ENCODE data around the gene VWF.
"Not testable (repeated sequence)": the region's sequence is repeated elsewhere in the genome, so short reads cannot be mapped to it uniquely, and the experiment has no call there.

VWF gene

DNA sequence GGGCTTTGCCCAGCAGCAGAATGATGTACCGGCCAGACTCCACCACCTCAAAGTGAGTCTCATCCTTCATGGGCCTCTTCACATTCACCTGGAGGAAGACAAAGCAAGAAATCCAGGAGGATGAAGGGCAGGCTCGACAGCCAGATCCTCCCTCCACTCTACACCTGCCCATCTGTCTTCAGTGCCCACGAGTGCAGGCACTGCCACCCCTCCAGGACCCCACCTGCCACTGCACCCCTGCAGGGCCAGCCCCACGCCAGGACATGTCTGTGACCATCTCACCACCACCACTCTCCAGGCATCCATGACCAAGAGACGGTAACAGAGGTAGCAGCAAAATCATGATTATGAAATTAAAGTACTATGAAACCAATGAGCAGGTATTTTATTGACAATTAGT lies 95.1 kb downstream of the VWF start:
- DNase-seq, result no peak

DNA sequence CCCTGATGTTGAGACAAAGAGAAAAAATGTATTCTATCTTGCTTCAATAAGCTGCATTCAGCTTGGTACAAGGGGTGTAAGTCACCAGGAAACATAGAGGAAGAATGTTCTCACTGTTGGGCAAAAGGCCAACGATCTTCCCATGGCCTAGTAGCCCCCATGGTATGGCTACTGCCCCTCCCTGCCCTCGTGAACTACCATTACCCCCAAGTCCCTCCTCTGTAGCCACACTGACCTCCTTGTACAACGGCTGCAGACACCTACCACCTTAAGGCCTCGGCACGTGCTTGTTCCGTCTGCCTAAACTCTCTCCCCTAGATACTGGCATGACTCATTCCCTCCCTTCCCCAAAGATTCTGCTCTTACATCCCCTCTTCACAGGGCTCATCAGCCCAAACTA lies 97.5 kb downstream of the VWF start:
- DNase-seq, result no peak

GRCh38 chr12:6025703-6026298 lies 98.7 kb downstream of the VWF start:
- DNase-seq, result not testable (repeated sequence)

GRCh38 chr12:6024066-6024465 lies 100.4 kb downstream of the VWF start:
- DNase-seq, result not testable (repeated sequence)

DNA sequence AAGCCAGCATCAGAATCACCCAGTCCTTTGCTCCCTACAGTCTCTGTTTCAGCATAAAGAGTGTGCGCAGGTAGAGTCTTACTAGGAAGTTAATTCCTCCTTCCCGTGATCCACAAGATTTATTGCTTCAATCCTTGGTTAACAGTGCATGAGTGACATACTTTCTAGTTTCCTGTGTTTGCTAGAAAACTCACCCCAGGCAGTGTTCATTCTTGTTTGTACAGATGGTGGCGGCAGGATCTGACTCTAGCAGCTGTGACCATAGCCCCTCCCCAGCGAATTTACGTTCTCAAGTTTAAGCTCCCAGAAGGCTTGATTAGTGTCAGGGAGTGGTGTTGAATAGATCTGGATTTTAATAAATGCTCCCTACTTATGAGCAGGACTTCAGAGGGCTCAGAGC lies 103.5 kb downstream of the VWF start:
- no peak for DNase-seq

DNA sequence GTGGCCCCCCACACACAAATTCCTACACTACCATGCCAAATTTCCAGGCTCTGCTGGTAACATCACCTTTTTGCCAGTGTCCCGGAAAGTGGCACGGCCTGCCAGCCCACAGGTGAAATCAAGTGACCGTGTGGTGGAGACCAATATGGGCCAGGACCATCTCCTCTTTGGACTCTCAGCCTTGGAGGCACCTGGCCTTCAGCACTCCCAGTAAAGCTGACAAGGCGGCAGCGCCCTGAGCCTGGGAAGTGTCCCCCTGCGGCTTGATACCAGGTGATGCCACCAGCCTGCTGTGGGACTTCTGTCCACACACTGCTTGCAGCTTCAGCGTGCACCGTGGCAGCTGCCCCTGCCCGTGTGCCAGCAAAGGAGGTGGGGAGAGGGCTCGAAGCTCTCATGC lies 104.0 kb downstream of the VWF start:
- DNase-seq, result not testable (repeated sequence)

GRCh38 chr12:6019256-6019655 lies 105.2 kb downstream of the VWF start:
- DNase-seq, result not testable (repeated sequence)

GRCh38 chr12:6018265-6018664 lies 106.2 kb downstream of the VWF start:
- no peak for DNase-seq

- no peak for DNase-seq
These were observed 107.7 kb downstream of the VWF start for GRCh38 chr12:6016756-6017155.

DNA sequence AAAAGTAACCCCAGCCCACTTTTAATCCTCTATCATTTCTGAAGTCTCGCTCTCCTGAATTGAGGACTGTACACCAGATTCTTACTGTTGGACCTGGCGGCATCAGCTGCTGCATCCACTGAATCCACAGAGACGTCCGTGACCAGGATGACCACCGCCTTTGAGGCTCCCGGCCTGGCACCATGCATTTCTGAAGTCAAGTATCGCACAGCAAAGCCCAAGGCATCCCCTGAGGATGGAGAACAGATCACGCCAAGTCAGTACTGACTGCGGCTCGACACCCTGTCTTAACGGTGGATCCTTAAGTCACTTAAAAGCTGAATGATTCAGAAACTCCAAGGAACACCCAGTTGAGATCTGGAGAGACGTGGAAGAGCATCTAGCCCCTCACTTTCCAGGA lies 108.5 kb downstream of the VWF start:
- DNase-seq, result not testable (repeated sequence)

GRCh38 chr12:6015271-6015670 lies 109.2 kb downstream of the VWF start:
- DNase-seq, result not testable (repeated sequence)

DNA sequence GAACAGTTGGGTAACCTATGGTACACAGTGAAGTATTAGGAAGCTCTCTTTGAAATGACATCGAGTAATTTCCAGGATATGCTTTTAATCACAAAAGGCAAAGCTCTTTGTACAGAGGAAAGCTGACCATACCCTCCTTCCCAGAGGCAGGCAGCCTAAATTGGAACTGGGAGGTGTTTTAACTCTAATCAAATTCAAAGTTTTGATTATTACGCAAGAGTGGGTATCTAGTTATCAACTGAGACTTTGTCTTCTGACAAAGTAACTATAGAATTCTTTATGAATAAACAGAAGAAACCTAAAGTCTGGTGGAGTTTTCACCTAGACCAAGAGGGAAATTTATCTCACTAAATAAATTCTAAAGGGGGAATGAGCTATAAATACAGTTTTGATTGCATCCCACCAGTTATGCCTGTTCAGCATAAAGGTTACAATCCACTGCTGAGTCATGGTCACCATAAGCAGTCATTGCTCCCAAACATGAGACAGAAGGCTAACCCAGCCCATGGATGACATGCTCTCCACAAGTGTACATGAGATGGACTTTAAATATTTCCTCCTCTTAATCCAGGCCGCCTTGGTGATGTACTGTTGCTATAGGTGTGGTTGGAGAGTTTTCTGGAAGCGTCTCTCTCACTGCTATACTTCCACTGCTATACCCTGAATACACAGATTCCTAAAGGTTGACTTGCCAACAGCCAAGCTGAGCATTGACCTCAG lies 113.7 kb downstream of the VWF start:
- DNase-seq, result not testable (repeated sequence)

DNA sequence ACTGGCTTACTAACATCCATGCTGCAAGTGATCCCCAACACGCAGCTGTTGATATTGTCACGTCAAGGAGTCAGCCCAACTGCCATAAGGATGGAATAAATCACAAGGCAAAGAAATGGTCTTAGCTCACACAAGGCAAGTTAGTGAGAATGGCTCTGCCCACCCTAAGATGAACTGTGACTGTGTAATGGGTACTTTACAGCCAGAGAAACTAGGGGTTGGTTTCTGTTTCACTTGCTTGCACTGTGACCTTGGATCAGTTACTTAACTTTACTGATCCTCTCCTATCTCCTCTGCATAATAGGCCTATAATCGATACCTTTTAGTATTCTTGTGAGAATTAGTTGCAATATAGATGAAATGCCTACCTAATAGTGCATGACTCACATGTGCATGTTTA lies 127.2 kb downstream of the VWF start:
- DNase-seq, result no peak

DNA sequence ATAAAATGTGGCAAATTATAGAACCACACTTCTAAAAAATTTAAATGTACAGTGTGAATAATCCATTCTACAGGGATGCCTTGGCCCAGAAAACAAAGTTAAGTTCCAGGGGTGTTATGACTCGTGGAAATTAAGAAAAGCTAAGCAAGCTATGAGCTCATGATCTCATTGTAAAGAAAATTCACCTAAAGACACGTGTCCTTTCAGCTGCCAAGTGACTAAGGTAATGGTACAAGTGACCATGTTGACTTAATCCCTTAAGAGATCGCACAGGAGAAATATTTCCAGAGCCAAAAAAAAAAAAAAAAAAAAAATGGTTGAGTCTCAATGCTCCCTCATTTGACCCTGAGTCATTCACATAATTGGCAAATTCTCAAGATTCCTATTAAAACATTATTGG lies 128.0 kb downstream of the VWF start:
- no peak for DNase-seq

GRCh38 chr12:5989621-5990020 lies 134.8 kb downstream of the VWF start:
- DNase-seq, result no peak

DNA sequence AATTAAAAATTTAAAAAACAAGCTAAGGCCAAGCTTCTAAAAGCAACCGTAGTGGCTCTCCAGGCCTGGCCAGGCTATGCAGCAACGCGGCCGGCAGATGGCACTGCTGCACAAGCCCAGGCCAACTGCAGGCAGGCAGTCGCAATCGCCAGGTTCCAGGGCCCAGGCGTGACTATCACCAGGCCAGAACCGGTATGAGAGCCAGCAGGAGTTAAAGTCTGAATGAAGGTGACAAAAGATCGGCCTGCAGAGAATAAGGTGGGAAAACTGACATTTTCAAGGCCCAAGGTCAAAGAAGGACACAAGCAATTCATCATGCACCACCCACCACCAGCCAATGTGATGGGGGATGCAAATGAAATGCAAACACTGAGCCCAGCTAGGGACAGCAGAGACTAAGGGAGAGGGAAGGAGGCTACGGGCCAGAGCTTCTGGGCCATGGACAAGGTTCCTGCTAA lies 135.8 kb downstream of the VWF start:
- peak; percentile 43 to 50 for DNase-seq

- DNase-seq, result no peak
These were observed 136.4 kb downstream of the VWF start for GRCh38 chr12:5988088-5988487.

GRCh38 chr12:5987573-5987972 lies 136.9 kb downstream of the VWF start:
- no peak for DNase-seq

GRCh38 chr12:5985471-5985870 lies 139.0 kb downstream of the VWF start:
- DNase-seq, result no peak

- no peak for DNase-seq
These were observed 139.6 kb downstream of the VWF start for GRCh38 chr12:5984873-5985272.

DNA sequence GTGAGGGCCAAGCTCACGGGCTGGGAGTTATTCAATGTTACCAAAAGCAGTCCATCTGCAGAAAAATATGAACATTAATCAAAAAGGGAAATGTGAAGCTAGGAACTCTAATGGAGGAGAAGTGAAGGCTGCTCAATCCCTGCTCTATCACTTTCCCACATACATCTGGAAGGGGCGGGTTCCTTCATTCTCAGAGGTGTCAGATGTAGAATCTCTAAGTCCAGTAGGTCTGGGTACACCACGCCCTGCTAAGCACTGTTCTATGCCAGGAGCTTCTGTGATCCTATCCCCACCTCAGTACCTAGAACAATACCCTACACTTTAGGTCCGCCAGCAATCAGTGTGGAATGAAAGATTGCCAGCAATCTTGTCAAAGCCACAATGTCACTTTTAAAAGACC lies 142.4 kb downstream of the VWF start:
- DNase-seq, result no peak

- DNase-seq, result no peak
These were observed 146.9 kb downstream of the VWF start for GRCh38 chr12:5977556-5977955.

GRCh38 chr12:5976711-5977110 lies 147.8 kb downstream of the VWF start:
- no peak for DNase-seq

DNA sequence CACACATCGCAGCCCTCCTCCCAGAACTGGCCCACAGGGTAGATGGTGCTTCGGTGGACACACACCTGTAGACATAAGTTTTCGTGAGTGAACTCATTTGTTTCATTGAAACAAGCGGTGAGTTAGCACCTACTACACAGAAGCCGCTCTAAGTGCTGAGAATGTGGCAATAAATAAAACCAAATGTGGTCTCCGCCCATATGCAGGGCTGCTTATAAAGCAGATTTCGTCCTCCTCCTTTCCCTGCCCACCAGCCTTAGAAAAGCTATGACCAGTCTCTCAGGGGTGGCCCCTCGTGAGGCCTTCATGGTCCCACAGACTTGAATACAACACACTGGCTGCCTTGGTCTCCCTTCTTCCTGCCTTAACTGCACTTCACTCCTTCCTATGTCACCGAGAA lies 148.3 kb downstream of the VWF start:
- no peak for DNase-seq
